Stimulated activated CD4-positive, alpha-beta T cell treated with anti-CD3 and anti-CD28 coated beads, Interleukin-1b, Interleukin-23, amount 100 ng/mL, for 1 hour (primary cell): ENCODE data around the gene ZSCAN30.
"Not testable (repeated sequence)": the region's sequence is repeated elsewhere in the genome, so short reads cannot be mapped to it uniquely, and the experiment has no call there.

ENCODE experiments used
- DNase-seq, 2 donors: peaks; one replicate each; pipeline ENCODE4 v3.0.0-alpha.2; 2020; ENCODE audit warnings: low read depth in 2 of 2

The ZSCAN30 gene

GRCh38 chr18:35236571-35237363, 53.3 kb downstream of the ZSCAN30 start:
- no peak for DNase-seq

GRCh38 chr18:35231052-35231451, 59.0 kb downstream of the ZSCAN30 start:
- peak; percentile 50 to 57 for DNase-seq

GRCh38 chr18:35227254-35227653, 62.8 kb downstream of the ZSCAN30 start:
- DNase-seq = no peak

GRCh38 chr18:35223797-35224196, 66.2 kb downstream of the ZSCAN30 start:
- DNase-seq = no peak

- DNase-seq = no peak
These were observed 69.6 kb downstream of the ZSCAN30 start for GRCh38 chr18:35220424-35220823.

GRCh38 chr18:35219331-35219730, 70.7 kb downstream of the ZSCAN30 start:
- not testable (repeated sequence) for DNase-seq

GRCh38 chr18:35216611-35217010, 73.4 kb downstream of the ZSCAN30 start:
- not testable (repeated sequence) for DNase-seq

GRCh38 chr18:35215026-35215425, 75.0 kb downstream of the ZSCAN30 start:
- no peak for DNase-seq

GRCh38 chr18:35205746-35206458, 84.1 kb downstream of the ZSCAN30 start:
- not testable (repeated sequence) for DNase-seq

- no peak for DNase-seq
These were observed 84.8 kb downstream of the ZSCAN30 start for GRCh38 chr18:35205199-35205712.

- no peak for DNase-seq
These were observed 87.0 kb downstream of the ZSCAN30 start for GRCh38 chr18:35203067-35203466.

DNA sequence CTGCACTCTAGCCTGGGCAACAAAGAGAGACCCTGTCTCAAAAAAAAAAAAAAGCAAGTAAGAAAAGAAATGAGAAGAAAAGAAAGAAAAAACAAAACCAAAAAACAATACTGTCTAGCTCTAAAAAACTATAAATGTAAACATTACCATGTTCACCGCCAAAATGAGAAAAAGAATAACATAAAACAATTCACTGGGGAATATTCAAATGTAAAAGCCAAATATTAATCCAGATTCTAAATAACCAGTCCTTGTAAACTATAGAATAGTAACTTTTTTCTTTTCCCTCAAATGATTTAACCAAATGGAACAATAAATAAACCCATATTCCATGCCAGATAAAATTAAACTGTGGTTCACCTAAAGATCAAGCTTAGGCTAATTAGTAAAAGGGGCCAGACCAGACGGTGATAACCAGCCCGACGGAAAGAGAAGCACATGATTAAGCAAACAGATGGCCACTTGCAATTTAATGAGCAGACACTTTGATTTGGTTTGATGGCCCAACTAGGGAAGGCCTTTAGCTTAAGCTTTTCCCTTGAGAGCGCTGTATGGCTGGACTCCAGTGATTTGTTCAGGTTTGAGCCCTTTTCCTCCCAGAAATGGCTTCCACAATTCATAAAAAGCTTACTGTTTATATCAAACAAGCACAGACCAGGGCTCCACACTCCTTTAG, 88.6 kb downstream of the ZSCAN30 start:
- no peak for DNase-seq
